WTC11 (cell line): ENCODE measurements around the gene ISM1. TPM values are rescaled to one million over a fixed set of nuclear protein-coding genes. Genes with fewer than 3 reads are reported as not detected.
A peak's percentile ranks its signal among the peaks of the same experiment; 100 is the strongest.

Source experiments
- ATAC-seq: fragments of 200-7000 bp; cut with Tn5 transposase; 2 replicates; pipeline ENCODE4 v1.10.0; 2021; ENCODE audit warnings: mild to moderate bottlenecking, moderate library complexity
- CTCF ChIA-PET: fragments of 300-600 bp; sonication (Branson Sonifier 250); formaldehyde crosslinking; loops from one replicate; lab custom pipeline; 2021; ENCODE audit warnings: antibody characterized with exemption; lab: Charles Lee
- POLR2A ChIA-PET: fragments of 350-600 bp; sonication (Branson Sonifier 250); formaldehyde crosslinking; loops from one replicate; lab custom pipeline; 2021; ENCODE audit warnings: antibody characterized with exemption; lab: Charles Lee
- DNase-seq: peaks from one replicate; pipeline ENCODE4 v3.0.0; 2021; ENCODE audit warnings: low spot score
- H3K27ac Mint-ChIP-seq: 2 replicates; pipeline ENCODE4 v1.8.0; 2021; ENCODE audit warnings: mixed read lengths
- H3K27me3 Mint-ChIP-seq: 2 replicates; pipeline ENCODE4 v1.8.0; 2021; ENCODE audit warnings: low read depth, mild to moderate bottlenecking, moderate library complexity, mixed read lengths
- H3K36me3 Mint-ChIP-seq: 2 replicates; pipeline ENCODE4 v1.8.0; 2021; ENCODE audit warnings: mixed read lengths
- H3K4me1 Mint-ChIP-seq: 2 replicates; pipeline ENCODE4 v1.8.0; 2022; ENCODE audit warnings: mixed read lengths
- H3K4me3 Mint-ChIP-seq: 2 replicates; pipeline ENCODE4 v1.8.0; 2021; ENCODE audit warnings: mild to moderate bottlenecking, moderate library complexity, mixed read lengths
- H3K9me3 Mint-ChIP-seq: 2 replicates; pipeline ENCODE4 v1.8.0; 2021; ENCODE audit warnings: mixed read lengths
- ARID4B ChIP-seq: sonication (generic); formaldehyde crosslinking; IDR thresholded peaks from 2 replicates; pipeline ENCODE4 v1.8.0; 2023; ENCODE audit warnings: missing genetic modification reagents, mild to moderate bottlenecking, borderline replicate concordance
- ATF2 ChIP-seq: sonication (generic); formaldehyde crosslinking; IDR thresholded peaks from 2 replicates; pipeline ENCODE4 v1.8.1; 2022; ENCODE audit warnings: low read depth, missing genetic modification reagents, borderline replicate concordance
- ESRRA ChIP-seq: sonication (generic); formaldehyde crosslinking; IDR thresholded peaks from 2 replicates; pipeline ENCODE4 v1.8.1; 2022; ENCODE audit warnings: mild to moderate bottlenecking, missing genetic modification reagents, borderline replicate concordance
- FOXP1 ChIP-seq: sonication (generic); formaldehyde crosslinking; IDR thresholded peaks from 2 replicates; pipeline ENCODE4 v1.8.0; 2022; ENCODE audit warnings: missing genetic modification reagents, mild to moderate bottlenecking, moderate library complexity, borderline replicate concordance
- GRHL2 ChIP-seq: fragments of 250-450 bp; sonication (Bioruptor Pico); IDR thresholded peaks from 2 replicates; pipeline ENCODE4 v1.8.0; 2022; ENCODE audit warnings: mild to moderate bottlenecking, moderate library complexity; ENCODE audit not compliant: insufficient replicate concordance, severe bottlenecking
- HMGA2 ChIP-seq: fragments of 250-450 bp; sonication (Bioruptor Pico); IDR thresholded peaks from 2 replicates; pipeline ENCODE4 v1.4.0; 2021; ENCODE audit warnings: mild to moderate bottlenecking, moderate library complexity
- IRF1 ChIP-seq: sonication (generic); formaldehyde crosslinking; IDR thresholded peaks from 2 replicates; pipeline ENCODE4 v1.8.0; 2023; ENCODE audit warnings: missing genetic modification reagents
- KAT7 ChIP-seq: sonication (generic); formaldehyde crosslinking; IDR thresholded peaks from 2 replicates; pipeline ENCODE4 v1.8.1; 2023; ENCODE audit warnings: missing genetic modification reagents, mild to moderate bottlenecking, borderline replicate concordance
- MLX ChIP-seq: sonication (generic); formaldehyde crosslinking; IDR thresholded peaks from 2 replicates; pipeline ENCODE4 v1.8.1; 2023; ENCODE audit warnings: mild to moderate bottlenecking, missing genetic modification reagents, moderate library complexity
- NFATC4 ChIP-seq: fragments of 250-450 bp; sonication (Bioruptor Pico); IDR thresholded peaks from 2 replicates; pipeline ENCODE4 v1.9.0; 2021; ENCODE audit warnings: mild to moderate bottlenecking
- ZNF121 ChIP-seq: sonication (generic); formaldehyde crosslinking; IDR thresholded peaks from 2 replicates; pipeline ENCODE4 v1.8.0; 2023; ENCODE audit warnings: missing genetic modification reagents
- ZNF232 ChIP-seq: sonication (generic); formaldehyde crosslinking; IDR thresholded peaks from 2 replicates; pipeline ENCODE4 v1.8.0; 2022; ENCODE audit warnings: mild to moderate bottlenecking, missing genetic modification reagents
- ZNF532 ChIP-seq: fragments of 250-450 bp; sonication (Bioruptor Pico); IDR thresholded peaks from 2 replicates; pipeline ENCODE4 v1.9.0; 2021; ENCODE audit warnings: mild to moderate bottlenecking, borderline replicate concordance
- ZNF671 ChIP-seq: fragments of 250-450 bp; sonication (Bioruptor Pico); IDR thresholded peaks from 2 replicates; pipeline ENCODE4 v1.8.0; 2021; ENCODE audit warnings: mild to moderate bottlenecking
- ZSCAN18 ChIP-seq: fragments of 250-450 bp; sonication (Bioruptor Pico); IDR thresholded peaks from 2 replicates; pipeline ENCODE4 v2.1.2; 2022; ENCODE audit warnings: mild to moderate bottlenecking, moderate library complexity
- total RNA-seq: library from RNA; stranded (reverse); gene quantifications from 3 replicates; pipeline ENCODE4 v1.2.3, GENCODE V29; 2021

Gene ISM1
- total RNA-seq, 1 experiment from 2014 or later = 0.52 TPM

- ChIA-PET POLR2A (no interaction called here), CTCF (interaction anchor here (0.6 to 2.4 kb wide), 7 partner anchors 10 to 330 kb away, joined by 3 to 17 read pairs (median 6); no protein-coding TSS in a partner anchor)
- H3K27me3 Mint-ChIP-seq = no peaks in the 10 kb centered on the region; the same call in 1 of the 2 replicates
- no peaks in the 10 kb centered on the region for H3K36me3 Mint-ChIP-seq
- peak overlapping the region; percentile 26; the same call in 1 of the 2 replicates for H3K27ac Mint-ChIP-seq
- peak; percentile 68 for DNase-seq
- no peaks in the 10 kb centered on the region for H3K9me3 Mint-ChIP-seq
- TF ChIP-seq ZNF232 (CRISPR knock-in tag) = no peak
- H3K4me3 Mint-ChIP-seq = peak overlapping the region; percentile 14; the same call in 1 of the 2 replicates
- peak; percentile 93 for ATAC-seq
- peaks cover 13% of the 10 kb centered on the region for H3K4me1 Mint-ChIP-seq
Measured at GRCh38 chr20:13274275-13274861, 53.3 kb downstream of the ISM1 start.

GRCh38 chr20:13276945-13277541, 56.0 kb downstream of the ISM1 start:
- ATAC-seq = no peak
- Mint-ChIP-seq H3K27ac (no peak overlapping the region), H3K27me3 (no peaks in the 10 kb centered on the region), H3K36me3 (no peaks in the 10 kb centered on the region)
- DNase-seq = no peak
- CTCF ChIA-PET = interaction anchor here (1.2 to 2.3 kb wide), 3 partner anchors 16 to 269 kb away, joined by 3 to 12 read pairs (median 8); no protein-coding TSS in a partner anchor
- TF ChIP-seq NFATC4 (no peak), ZNF121 (CRISPR knock-in tag) (no peak), ATF2 (no peak), MLX (CRISPR knock-in tag) (no peak), GRHL2 (no peak), HMGA2 (CRISPR knock-in tag) (no peak), ARID4B (CRISPR knock-in tag) (no peak), ZNF671 (no peak), ZSCAN18 (CRISPR knock-in tag) (no peak), IRF1 (no peak)
- TF ChIP-seq, all 79 proteins: peak for 0
- POLR2A ChIA-PET = no interaction called here
- H3K4me3 Mint-ChIP-seq = no peak overlapping the region
- peaks cover 13% of the 10 kb centered on the region for H3K4me1 Mint-ChIP-seq
- peaks cover 9% of the 10 kb centered on the region for H3K9me3 Mint-ChIP-seq

- ATAC-seq (no peak), DNase-seq (no peak)
- Mint-ChIP-seq H3K4me1 (peaks cover 13% of the 10 kb centered on the region), H3K9me3 (peaks cover 9% of the 10 kb centered on the region), H3K27ac (no peak overlapping the region), H3K36me3 (no peaks in the 10 kb centered on the region), H3K4me3 (no peak overlapping the region), H3K27me3 (no peaks in the 10 kb centered on the region)
- POLR2A ChIA-PET = no interaction called here
- CTCF ChIA-PET = interaction anchor here (1.2 to 2.3 kb wide), 3 partner anchors 17 to 269 kb away, joined by 3 to 12 read pairs (median 8); no protein-coding TSS in a partner anchor
- TF ChIP-seq ESRRA (no peak), ZNF532 (CRISPR knock-in tag) (no peak), KAT7 (CRISPR knock-in tag) (no peak), FOXP1 (CRISPR knock-in tag) (no peak)
Measured at GRCh38 chr20:13277663-13278295, 56.7 kb downstream of the ISM1 start.
